Endothelial cell of umbilical vein (primary cell): ENCODE measurements around the gene PPP1R3D.

ENCODE experiments used
- EZH2 ChIP-seq: IDR thresholded peaks from 2 replicates; pipeline ENCODE4 v1.6.1; 2012; ENCODE audit warnings: borderline replicate concordance, low read depth, mild to moderate bottlenecking, moderate library complexity, low read length, inconsistent platforms; ENCODE audit not compliant: severe bottlenecking
- FOS ChIP-seq: IDR thresholded peaks from 2 replicates; pipeline ENCODE4 v1.6.1; 2011; ENCODE audit warnings: mild to moderate bottlenecking, low read length, moderate library complexity, borderline replicate concordance; ENCODE audit not compliant: insufficient read depth
- JUN ChIP-seq: IDR thresholded peaks from 2 replicates; pipeline ENCODE4 v1.6.1; 2011; ENCODE audit warnings: borderline replicate concordance, low read depth; ENCODE audit not compliant: insufficient read length, insufficient read depth
- MAX ChIP-seq: IDR thresholded peaks from 2 replicates; pipeline ENCODE4 v1.6.1; 2011; ENCODE audit not compliant: insufficient read depth, insufficient read length
- MYC ChIP-seq: IDR thresholded peaks from one replicate; pipeline ENCODE4 v1.6.1; 2011; ENCODE audit warnings: mild to moderate bottlenecking, low read depth, low read length
- POLR2A ChIP-seq: IDR thresholded peaks from 2 replicates; pipeline ENCODE4 v1.6.1; 2012; ENCODE audit warnings: low read depth, mild to moderate bottlenecking, control low read depth, low read length
- POLR2AphosphoS5 ChIP-seq: IDR thresholded peaks from 2 replicates; pipeline ENCODE4 v1.6.1; 2012; ENCODE audit warnings: low read depth, mild to moderate bottlenecking, control low read depth, low read length, moderate library complexity; ENCODE audit not compliant: insufficient read depth
- TF ChIP-seq, protein P1 (sequence below), 2 donors: IDR thresholded peaks; 1 replicate in 1 of 2; 2 replicates in 1 of 2; pipeline ENCODE4 v1.5.1; 2011; ENCODE audit warnings: low read length in 2 of 2, mild to moderate bottlenecking in 2 of 2, moderate library complexity in 2 of 2, control low read depth in 1 of 2, inconsistent platforms in 1 of 2, low read depth in 1 of 2; ENCODE audit not compliant: insufficient read depth in 1 of 2; ENCODE audit errors: extremely low read depth in 1 of 2

DNA sequence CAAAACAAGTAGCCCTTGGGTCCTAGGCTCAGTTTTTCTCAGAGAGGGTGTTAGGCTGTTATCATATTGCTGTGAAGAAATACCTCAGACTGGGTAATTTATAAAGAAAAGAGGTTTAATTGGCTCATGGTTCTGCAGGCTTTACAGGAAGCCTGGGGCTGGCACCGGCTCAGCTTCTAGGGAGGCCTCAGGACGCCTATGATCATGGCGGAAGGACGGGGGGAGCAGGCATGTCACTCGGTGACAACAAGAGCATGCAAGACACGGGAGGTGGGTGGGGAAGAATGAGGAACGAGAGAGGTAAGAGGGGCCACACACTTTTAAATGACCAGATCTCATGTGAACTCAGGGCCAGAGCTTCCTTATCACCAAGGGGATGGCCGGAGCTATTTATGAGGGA lies 45.1 kb upstream of the PPP1R3D start:
- no peak for TF ChIP-seq MAX
- TF ChIP-seq, protein P1, sequence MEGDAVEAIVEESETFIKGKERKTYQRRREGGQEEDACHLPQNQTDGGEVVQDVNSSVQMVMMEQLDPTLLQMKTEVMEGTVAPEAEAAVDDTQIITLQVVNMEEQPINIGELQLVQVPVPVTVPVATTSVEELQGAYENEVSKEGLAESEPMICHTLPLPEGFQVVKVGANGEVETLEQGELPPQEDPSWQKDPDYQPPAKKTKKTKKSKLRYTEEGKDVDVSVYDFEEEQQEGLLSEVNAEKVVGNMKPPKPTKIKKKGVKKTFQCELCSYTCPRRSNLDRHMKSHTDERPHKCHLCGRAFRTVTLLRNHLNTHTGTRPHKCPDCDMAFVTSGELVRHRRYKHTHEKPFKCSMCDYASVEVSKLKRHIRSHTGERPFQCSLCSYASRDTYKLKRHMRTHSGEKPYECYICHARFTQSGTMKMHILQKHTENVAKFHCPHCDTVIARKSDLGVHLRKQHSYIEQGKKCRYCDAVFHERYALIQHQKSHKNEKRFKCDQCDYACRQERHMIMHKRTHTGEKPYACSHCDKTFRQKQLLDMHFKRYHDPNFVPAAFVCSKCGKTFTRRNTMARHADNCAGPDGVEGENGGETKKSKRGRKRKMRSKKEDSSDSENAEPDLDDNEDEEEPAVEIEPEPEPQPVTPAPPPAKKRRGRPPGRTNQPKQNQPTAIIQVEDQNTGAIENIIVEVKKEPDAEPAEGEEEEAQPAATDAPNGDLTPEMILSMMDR (IDR thresholded peaks at IDR 0.05; ENCODE audit: extremely low read depth in 1 of 2, insufficient read depth in 1 of 2, low read depth in 1 of 2, low read length in 2 of 2): no peak
- TF ChIP-seq POLR2AphosphoS5: no peak
- TF ChIP-seq MYC: no peak
- no peak for TF ChIP-seq JUN
- no peak for TF ChIP-seq EZH2
- TF ChIP-seq FOS: no peak
- no peak for TF ChIP-seq POLR2A
